GM12801 (cell line): ENCODE measurements around the gene CD163L1.

Experiments
- CTCF ChIP-seq: IDR thresholded peaks from one replicate; pipeline ENCODE4 v1.5.1; 2011; ENCODE audit warnings: control low read depth; ENCODE audit not compliant: insufficient read length; ENCODE audit errors: extremely low read depth

CD163L1 gene

GRCh38 chr12:7351177-7351576 is 92.8 kb downstream of the CD163L1 start:
- TF ChIP-seq CTCF = no peak

GRCh38 chr12:7349418-7349817 is 94.5 kb downstream of the CD163L1 start:
- TF ChIP-seq CTCF = no peak

GRCh38 chr12:7346551-7347225 is 97.3 kb downstream of the CD163L1 start:
- no peak for TF ChIP-seq CTCF

GRCh38 chr12:7344833-7345606 is 98.9 kb downstream of the CD163L1 start:
- TF ChIP-seq CTCF = no peak

GRCh38 chr12:7339675-7340074 is 104.3 kb downstream of the CD163L1 start:
- no peak for TF ChIP-seq CTCF

- TF ChIP-seq CTCF = no peak
Observed at GRCh38 chr12:7327918-7328317, 116.0 kb downstream of the CD163L1 start.

- TF ChIP-seq CTCF = no peak
Observed at GRCh38 chr12:7324176-7324575, 119.8 kb downstream of the CD163L1 start.
